ENCODE data around the gene CCBE1. TPM values are rescaled to one million over a fixed set of nuclear protein-coding genes. Genes with fewer than 3 reads are reported as not detected.

Gene CCBE1
- total RNA-seq, 1 experiment from 2014 or later, result 28.9 TPM

DNA sequence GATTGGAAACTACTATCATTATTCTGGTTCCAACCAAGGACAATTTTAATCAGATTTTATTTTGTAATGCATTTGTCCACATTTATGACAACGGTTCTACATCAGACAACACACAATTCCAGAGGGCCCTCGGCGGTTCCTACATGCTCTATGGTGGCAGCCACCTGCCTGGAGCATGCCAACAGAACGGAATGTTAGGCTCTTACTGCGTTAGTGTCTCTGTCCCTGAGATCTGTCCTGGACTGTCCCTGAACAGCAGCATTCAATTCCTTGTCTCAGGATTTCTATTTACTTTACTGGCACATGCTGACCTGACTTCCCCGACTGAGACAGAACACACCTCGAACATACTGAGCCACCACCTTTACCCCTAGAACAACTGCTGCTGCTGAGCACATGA, 117.7 kb downstream of the CCBE1 start:
- intact Hi-C loops (cut with micrococcal nuclease), result no loop called here
- Mint-ChIP-seq H3K4me3 (ENCODE audit: unreplicated experiment) (no peak overlapping the region), H3K27ac (ENCODE audit: low read depth, unreplicated experiment) (no peak overlapping the region), H3K4me1 (ENCODE audit: insufficient read depth, unreplicated experiment) (peaks cover 4% of the 10 kb centered on the region), H3K36me3 (ENCODE audit: insufficient read depth, unreplicated experiment) (no peaks in the 10 kb centered on the region), H3K9me3 (ENCODE audit: unreplicated experiment) (no peaks in the 10 kb centered on the region), H3K27me3 (ENCODE audit: insufficient read depth, unreplicated experiment) (no peaks in the 10 kb centered on the region)
- DNase-seq (ENCODE audit: unreplicated experiment), result no peak
- ChIA-PET CTCF (no interaction called here), POLR2A (interaction anchor here (0.7 kb wide), 1 partner anchor 357 kb away, joined by 3 read pairs; no protein-coding TSS in a partner anchor)
- no TSS peak for BruUV-seq (replicated peaks)
- TF ChIP-seq, protein P1, sequence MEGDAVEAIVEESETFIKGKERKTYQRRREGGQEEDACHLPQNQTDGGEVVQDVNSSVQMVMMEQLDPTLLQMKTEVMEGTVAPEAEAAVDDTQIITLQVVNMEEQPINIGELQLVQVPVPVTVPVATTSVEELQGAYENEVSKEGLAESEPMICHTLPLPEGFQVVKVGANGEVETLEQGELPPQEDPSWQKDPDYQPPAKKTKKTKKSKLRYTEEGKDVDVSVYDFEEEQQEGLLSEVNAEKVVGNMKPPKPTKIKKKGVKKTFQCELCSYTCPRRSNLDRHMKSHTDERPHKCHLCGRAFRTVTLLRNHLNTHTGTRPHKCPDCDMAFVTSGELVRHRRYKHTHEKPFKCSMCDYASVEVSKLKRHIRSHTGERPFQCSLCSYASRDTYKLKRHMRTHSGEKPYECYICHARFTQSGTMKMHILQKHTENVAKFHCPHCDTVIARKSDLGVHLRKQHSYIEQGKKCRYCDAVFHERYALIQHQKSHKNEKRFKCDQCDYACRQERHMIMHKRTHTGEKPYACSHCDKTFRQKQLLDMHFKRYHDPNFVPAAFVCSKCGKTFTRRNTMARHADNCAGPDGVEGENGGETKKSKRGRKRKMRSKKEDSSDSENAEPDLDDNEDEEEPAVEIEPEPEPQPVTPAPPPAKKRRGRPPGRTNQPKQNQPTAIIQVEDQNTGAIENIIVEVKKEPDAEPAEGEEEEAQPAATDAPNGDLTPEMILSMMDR (IDR thresholded peaks at IDR 0.05; ENCODE audit: unreplicated experiment), result no peak

DNA sequence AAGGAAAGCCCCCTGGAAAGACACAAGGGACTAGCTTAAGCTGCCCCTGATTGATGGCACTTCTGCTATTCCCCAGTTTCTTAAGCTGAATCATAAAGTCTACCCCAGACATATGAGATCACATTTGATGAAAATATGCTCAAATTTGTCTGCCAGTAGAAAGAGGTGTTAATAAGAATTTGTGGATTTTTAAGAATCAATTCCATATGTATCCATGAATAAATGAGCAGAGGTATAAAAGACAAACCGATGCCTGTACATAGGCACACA, 119.9 kb downstream of the CCBE1 start:
- TF ChIP-seq, protein P1 (IDR thresholded peaks at IDR 0.05; ENCODE audit: unreplicated experiment), result no peak
- H3K36me3 Mint-ChIP-seq (ENCODE audit: insufficient read depth, unreplicated experiment), result no peaks in the 10 kb centered on the region
- no peak overlapping the region for H3K4me3 Mint-ChIP-seq (ENCODE audit: unreplicated experiment)
- no peaks in the 10 kb centered on the region for H3K9me3 Mint-ChIP-seq (ENCODE audit: unreplicated experiment)
- no peak overlapping the region for H3K27ac Mint-ChIP-seq (ENCODE audit: low read depth, unreplicated experiment)
- DNase-seq (ENCODE audit: unreplicated experiment), result no peak
- intact Hi-C loops (cut with micrococcal nuclease), result no loop called here
- POLR2A ChIA-PET, result no interaction called here
- BruUV-seq (replicated peaks), result no TSS peak
- CTCF ChIA-PET, result interaction anchor here (0.5 to 1.2 kb wide), 4 partner anchors 50 to 246 kb away, joined by 3 to 4 read pairs (median 3); no protein-coding TSS in a partner anchor
- no peaks in the 10 kb centered on the region for H3K27me3 Mint-ChIP-seq (ENCODE audit: insufficient read depth, unreplicated experiment)
- H3K4me1 Mint-ChIP-seq (ENCODE audit: insufficient read depth, unreplicated experiment), result peaks cover 4% of the 10 kb centered on the region

DNA sequence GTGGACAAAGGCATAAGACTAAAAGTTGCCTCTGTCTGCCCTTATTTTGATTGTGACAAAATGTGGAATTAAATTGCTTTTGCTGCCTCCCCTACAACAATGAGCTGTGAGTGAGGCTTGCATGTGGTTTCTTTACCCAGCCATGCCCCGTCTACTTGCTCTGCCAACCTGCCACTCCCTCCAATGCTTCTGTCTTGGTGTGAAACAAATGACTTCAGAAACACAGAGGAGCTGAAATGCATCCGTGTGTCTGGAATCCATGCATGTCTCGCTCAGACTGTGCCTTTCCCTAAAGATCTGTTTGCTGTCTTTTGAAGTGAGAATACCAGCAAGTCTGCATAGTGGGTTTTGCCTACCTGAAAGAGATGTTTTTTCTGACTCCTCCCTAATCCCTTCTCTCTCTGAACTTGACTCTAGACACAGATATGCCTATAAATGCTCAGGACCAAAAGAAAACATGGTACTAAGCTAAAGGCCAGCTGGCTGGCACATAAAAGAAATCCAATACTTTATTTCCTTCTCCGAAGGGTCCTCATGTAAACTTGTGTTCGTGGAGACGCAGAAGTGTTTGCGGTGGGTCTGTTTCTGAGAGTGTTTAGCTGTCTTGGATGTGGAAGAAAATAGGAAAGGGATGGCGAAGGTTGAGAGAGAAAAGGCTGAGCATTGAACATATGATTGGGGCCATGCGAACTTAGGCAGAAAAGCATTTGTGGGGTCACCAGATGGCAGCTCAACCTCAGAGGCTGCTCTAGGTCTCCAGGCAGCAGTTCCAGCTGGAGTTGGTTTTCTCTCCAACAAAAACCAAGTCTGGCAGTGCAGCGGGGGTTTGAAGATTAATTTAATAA, 120.5 kb downstream of the CCBE1 start:
- no peak for DNase-seq (ENCODE audit: unreplicated experiment)
- CTCF ChIA-PET, result interaction anchor here (0.5 kb wide), 1 partner anchor 73 kb away, joined by 3 read pairs; no protein-coding TSS in a partner anchor
- POLR2A ChIA-PET, result interaction anchor here (0.7 kb wide), 1 partner anchor 17 kb away, joined by 4 read pairs; no protein-coding TSS in a partner anchor
- no TSS peak for BruUV-seq (replicated peaks)
- intact Hi-C loops (cut with micrococcal nuclease), result no loop called here
- Mint-ChIP-seq H3K27me3 (ENCODE audit: insufficient read depth, unreplicated experiment) (no peaks in the 10 kb centered on the region), H3K9me3 (ENCODE audit: unreplicated experiment) (no peaks in the 10 kb centered on the region), H3K4me1 (ENCODE audit: insufficient read depth, unreplicated experiment) (no peaks in the 10 kb centered on the region), H3K27ac (ENCODE audit: low read depth, unreplicated experiment) (no peak overlapping the region), H3K36me3 (ENCODE audit: insufficient read depth, unreplicated experiment) (no peaks in the 10 kb centered on the region), H3K4me3 (ENCODE audit: unreplicated experiment) (no peak overlapping the region)
- TF ChIP-seq, protein P1 (IDR thresholded peaks at IDR 0.05; ENCODE audit: unreplicated experiment), result no peak

DNA sequence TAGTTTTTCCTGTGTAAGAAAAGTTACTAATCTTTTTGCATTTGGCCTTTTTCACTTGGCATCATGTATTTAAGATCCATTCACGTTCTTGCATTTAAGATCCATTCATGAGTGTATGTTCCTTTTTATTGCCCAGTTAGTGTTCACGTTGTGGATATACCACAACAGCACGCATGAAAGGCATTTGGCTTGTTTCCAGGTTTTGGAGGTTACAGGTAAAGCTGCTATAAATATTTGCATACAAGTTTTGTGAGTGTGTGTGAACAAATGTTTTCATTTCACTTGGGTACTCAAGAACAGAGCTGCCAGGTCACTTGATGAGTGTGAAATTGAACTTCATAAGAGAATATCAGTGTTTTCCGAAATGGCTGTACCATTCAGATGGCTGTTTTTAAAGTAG, 121.2 kb downstream of the CCBE1 start:
- no peak for DNase-seq (ENCODE audit: unreplicated experiment)
- Mint-ChIP-seq H3K27me3 (ENCODE audit: insufficient read depth, unreplicated experiment) (no peaks in the 10 kb centered on the region), H3K27ac (ENCODE audit: low read depth, unreplicated experiment) (no peak overlapping the region), H3K4me1 (ENCODE audit: insufficient read depth, unreplicated experiment) (no peaks in the 10 kb centered on the region), H3K36me3 (ENCODE audit: insufficient read depth, unreplicated experiment) (no peaks in the 10 kb centered on the region), H3K9me3 (ENCODE audit: unreplicated experiment) (no peaks in the 10 kb centered on the region), H3K4me3 (ENCODE audit: unreplicated experiment) (no peak overlapping the region)
- TF ChIP-seq, protein P1 (IDR thresholded peaks at IDR 0.05; ENCODE audit: unreplicated experiment), result no peak
- intact Hi-C loops (cut with micrococcal nuclease), result no loop called here
- ChIA-PET CTCF (interaction anchor here (0.8 to 0.9 kb wide), 2 partner anchors 55 to 243 kb away, joined by 3 read pairs; no protein-coding TSS in a partner anchor), POLR2A (no interaction called here)
- BruUV-seq (replicated peaks), result no TSS peak
